Activated naive CD8-positive, alpha-beta T cell treated with anti-CD3 and anti-CD28 coated beads, Interleukin-2, amount 50 U/mL, for 24 hours (primary cell): ENCODE measurements around the gene BCAS4.
"Not testable (repeated sequence)": the region's sequence is repeated elsewhere in the genome, so short reads cannot be mapped to it uniquely, and the experiment has no call there.

Experiments
- ATAC-seq: fragments of 150-1000 bp; cut with Tn5 transposase; one replicate; pipeline ENCODE4 v1.10.0; 2021
- DNase-seq: peaks from one replicate; pipeline ENCODE4 v3.0.0; 2021
- H3K27ac Mint-ChIP-seq: one replicate; pipeline ENCODE4 v1.8.0; 2021; ENCODE audit warnings: mild to moderate bottlenecking, mixed read lengths
- H3K27me3 Mint-ChIP-seq: one replicate; pipeline ENCODE4 v1.8.0; 2021; ENCODE audit warnings: mixed read lengths
- H3K36me3 Mint-ChIP-seq: one replicate; pipeline ENCODE4 v1.8.0; 2021; ENCODE audit warnings: low read depth, mixed read lengths
- H3K4me1 Mint-ChIP-seq: one replicate; pipeline ENCODE4 v1.8.0; 2021; ENCODE audit warnings: mixed read lengths
- H3K4me3 Mint-ChIP-seq: one replicate; pipeline ENCODE4 v1.8.0; 2021; ENCODE audit warnings: mild to moderate bottlenecking, moderate library complexity, mixed read lengths
- H3K9me3 Mint-ChIP-seq: one replicate; pipeline ENCODE4 v1.8.0; 2021; ENCODE audit warnings: mixed read lengths

Gene BCAS4

DNA sequence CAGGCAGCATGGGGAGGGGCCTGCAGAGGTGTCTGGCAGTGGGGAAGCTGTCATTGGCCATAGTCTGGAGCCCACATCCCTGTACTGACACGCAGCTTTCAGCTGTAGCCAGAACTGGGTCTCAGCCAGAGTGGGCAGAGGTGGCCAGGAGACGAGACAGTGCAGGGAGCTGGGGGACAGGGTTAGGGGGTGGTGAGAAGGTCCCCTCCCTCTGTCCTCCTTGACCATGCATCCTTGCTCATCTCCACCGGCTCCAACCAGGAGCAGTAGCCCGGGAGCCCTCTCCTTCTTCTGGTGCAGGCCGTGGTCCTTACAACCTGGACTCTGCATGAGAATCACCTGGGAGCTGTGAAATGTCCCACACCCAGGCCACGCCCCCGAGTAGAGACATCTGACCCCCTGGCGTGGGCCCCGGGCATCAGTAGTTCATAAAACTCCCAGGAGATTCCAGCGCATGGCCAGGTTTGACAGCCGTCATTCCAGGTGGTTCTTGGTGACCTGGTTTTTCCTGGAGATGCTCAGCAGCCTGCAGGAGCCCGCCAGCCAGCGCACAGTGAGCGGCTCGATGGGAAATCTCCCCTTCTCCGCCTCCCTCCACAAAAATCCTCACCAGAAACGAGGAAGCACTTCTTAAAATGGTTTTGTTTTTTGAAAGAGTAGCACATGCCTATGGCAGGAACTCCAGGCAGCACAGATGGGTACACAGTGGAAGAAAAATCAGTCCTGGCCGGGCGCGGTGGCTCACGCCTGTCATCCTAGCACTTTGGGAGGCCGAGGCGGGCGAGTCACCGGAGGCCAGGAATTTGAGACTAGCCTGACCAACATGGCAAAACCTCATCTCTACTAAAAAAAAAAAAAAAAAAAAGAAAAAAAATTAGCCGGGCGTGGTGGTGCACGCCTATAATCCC lies 80.2 kb downstream of the BCAS4 start:
- DNase-seq: no peak
- no peaks in the 10 kb centered on the region for H3K9me3 Mint-ChIP-seq
- H3K4me1 Mint-ChIP-seq: no peaks in the 10 kb centered on the region
- H3K27me3 Mint-ChIP-seq: no peaks in the 10 kb centered on the region
- no peak overlapping the region for H3K27ac Mint-ChIP-seq
- ATAC-seq: no peak
- H3K36me3 Mint-ChIP-seq: no peaks in the 10 kb centered on the region
- no peak overlapping the region for H3K4me3 Mint-ChIP-seq

DNA sequence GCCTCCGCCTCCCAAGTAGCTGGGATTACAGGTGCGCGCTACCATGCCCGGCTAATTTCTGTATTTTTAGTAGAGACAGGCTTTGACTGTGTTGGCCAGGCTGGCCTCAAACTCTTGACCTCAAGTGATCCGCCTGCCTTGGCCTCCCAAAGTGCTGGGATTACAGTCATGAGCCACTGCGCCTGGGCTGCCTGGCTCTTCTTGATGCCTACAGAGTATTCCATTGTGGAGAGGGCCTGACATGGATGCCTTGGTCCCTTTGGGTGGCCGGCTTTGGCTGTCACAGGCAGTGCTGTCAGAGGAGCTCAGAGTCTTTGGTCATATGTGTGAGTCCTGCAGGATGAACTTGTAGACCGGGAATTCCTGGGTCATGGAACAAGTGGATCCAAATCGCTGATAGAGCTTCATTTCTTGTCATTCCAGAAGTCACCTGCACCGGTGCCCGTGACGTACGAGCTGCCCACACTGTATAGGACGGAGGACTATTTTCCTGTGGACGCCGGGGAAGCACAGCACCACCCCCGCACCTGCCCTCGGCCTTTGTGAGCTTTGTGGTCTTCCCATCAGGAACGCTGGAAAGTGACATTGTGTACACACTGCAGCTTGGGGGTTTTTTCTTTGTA lies 81.3 kb downstream of the BCAS4 start:
- Mint-ChIP-seq H3K4me1 (no peaks in the 10 kb centered on the region), H3K27ac (no peak overlapping the region), H3K36me3 (no peaks in the 10 kb centered on the region), H3K27me3 (no peaks in the 10 kb centered on the region), H3K4me3 (no peak overlapping the region), H3K9me3 (no peaks in the 10 kb centered on the region)
- ATAC-seq: no peak
- no peak for DNase-seq

DNA sequence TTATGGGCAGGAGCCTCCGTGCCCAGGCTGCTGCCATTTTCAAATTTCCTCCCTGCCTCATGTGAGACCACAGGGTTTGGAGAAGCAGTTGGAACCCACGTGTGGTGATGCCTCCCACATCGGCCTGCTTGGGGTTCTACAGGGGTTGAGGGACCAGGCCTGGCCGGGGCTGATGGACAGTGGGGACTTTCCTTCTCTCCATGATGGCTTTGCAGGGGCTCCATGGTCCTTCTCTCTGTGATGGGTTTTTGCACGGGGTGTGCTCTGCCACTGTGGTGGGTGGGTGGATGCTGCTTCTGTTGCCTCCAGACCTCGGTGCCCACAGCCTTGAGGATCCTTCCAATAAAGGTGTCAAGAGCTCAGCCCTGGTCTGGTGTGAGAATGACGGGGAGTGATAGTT lies 82.0 kb downstream of the BCAS4 start:
- H3K27ac Mint-ChIP-seq: no peak overlapping the region
- no peaks in the 10 kb centered on the region for H3K9me3 Mint-ChIP-seq
- DNase-seq: no peak

DNA sequence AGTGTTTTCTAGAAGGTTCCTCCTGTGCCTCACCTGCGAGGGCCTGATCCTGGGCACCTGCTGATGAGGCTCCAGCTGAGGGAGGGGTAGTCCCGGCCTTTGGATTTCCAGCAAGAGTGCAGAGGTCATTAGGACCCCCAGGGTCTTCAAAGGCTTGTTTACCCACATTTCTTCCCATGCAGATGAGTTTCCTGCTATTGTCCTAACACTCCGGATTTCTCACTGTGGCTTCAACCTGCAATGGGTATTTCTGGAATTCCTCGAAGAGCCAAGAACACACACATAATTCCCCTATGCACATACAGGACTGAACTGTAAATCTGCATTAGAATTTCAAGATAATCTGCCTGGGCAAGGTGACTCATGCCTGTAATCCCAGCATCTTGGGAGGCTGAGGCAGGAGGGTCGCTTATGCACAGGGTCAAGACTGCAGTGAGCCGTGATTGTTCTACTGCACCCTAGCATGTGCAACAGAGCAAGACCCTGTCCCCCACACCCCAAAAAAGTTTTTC lies 82.4 kb downstream of the BCAS4 start:
- H3K27me3 Mint-ChIP-seq: no peaks in the 10 kb centered on the region
- no peak overlapping the region for H3K27ac Mint-ChIP-seq
- DNase-seq (no peak), ATAC-seq (no peak)
- no peak overlapping the region for H3K4me3 Mint-ChIP-seq
- H3K36me3 Mint-ChIP-seq: peaks cover 4% of the 10 kb centered on the region
- no peaks in the 10 kb centered on the region for H3K4me1 Mint-ChIP-seq
- H3K9me3 Mint-ChIP-seq: no peaks in the 10 kb centered on the region

More for the DNA sequence above, 82.0 kb downstream of the BCAS4 start:
- Mint-ChIP-seq H3K27me3 (no peaks in the 10 kb centered on the region), H3K4me3 (no peak overlapping the region), H3K36me3 (peaks cover 2% of the 10 kb centered on the region), H3K4me1 (no peaks in the 10 kb centered on the region)
- ATAC-seq: no peak

DNA sequence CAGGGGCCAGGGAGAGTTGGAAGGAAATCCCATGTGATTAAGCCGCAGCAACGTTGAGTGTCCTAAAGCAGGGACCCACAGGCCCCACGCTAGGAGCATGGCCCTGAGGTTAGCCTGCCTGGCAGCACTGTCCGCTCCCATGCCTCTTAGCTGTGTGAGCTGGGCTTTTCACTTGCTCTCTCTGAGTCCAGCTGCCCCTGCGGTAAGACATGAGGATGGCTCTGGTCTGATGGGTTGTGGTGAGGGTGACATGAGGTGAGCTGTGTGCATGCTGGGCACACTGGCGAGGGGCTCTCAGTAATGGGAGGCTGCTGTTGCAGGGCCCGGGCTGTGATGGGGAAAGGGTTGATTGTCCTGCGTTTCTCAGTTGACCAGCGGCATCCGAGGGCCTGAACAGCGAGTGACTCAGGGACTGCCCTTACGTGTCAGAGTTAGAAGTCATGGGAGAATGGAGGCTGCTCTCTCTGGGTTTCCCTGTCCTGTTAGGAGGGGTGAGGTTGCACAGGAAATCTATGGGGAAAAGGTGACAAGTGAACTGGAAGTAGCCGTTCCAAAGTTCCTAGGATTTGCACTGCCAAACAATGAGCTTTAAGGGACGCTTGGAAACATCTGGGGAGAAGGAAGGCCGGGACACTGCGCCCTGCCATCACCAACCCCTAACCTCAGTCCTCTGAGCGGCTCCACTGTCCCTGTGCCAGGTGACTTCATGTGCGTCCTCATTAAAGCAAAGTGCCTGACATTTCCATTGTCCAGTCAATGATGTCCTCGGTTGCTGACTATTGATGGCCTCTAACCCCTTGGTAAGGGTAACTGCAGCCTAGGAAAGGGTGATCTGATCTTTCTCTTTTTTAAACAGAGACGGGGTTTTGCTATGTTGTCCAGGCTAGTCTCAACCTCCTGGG lies 85.0 kb downstream of the BCAS4 start:
- Mint-ChIP-seq H3K36me3 (peaks cover 8% of the 10 kb centered on the region), H3K27me3 (no peaks in the 10 kb centered on the region), H3K27ac (no peak overlapping the region), H3K4me3 (no peak overlapping the region), H3K4me1 (no peaks in the 10 kb centered on the region), H3K9me3 (no peaks in the 10 kb centered on the region)
- DNase-seq (no peak), ATAC-seq (peak; percentile 15)

DNA sequence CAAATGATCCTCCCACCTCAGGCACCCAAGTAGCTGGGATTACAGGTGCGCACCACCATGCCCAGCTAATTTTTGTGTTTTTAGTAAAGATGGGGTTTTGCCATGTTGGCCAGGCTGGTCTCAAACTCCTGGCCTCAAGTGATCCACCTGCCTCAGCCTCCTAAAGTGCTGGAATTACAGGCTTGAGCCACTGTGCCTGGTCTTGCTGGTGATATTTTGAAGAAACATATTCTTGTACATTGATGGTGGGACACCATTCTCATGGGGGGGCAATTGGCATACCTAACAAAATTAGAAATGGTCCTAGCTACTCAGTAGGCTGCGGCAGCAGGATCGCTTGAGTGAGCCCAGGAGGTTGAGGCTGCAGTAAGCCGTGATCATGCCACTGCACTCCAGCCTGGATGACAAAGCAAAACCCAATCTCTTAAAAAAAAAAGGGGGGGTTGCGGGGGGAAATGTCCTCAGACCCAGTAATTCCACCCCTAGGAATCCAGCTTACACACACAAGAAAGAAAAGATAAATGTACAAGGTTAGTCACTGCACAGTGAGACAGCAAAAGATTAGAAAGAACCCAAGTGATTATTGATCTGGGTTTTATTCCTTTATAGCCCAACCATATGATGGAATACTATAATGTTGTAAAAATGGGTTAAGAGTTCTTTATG lies 87.0 kb downstream of the BCAS4 start:
- not testable (repeated sequence) for H3K4me3 Mint-ChIP-seq, H3K27ac Mint-ChIP-seq, DNase-seq, H3K9me3 Mint-ChIP-seq, H3K36me3 Mint-ChIP-seq, H3K4me1 Mint-ChIP-seq, H3K27me3 Mint-ChIP-seq, ATAC-seq

DNA sequence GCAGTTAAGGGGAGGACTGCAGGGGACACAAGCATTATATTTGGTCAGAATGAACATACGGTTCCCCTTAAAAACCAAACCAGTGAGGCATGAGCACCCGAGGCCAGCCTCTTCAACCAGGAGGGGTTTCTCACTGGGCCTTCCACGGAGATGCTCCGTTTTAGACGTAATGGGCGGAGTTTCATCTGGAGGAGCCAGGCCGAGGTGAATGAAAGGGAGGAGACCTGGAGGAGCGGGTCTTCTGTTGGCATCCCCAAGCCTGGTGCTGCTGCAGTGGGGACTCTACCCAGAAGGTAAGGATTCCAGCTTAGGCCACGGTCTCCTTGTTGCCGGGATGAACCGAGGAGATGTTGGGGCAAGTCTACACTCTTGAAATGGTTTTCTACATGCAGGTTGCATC lies 89.0 kb downstream of the BCAS4 start:
- Mint-ChIP-seq H3K27ac (no peak overlapping the region), H3K36me3 (peaks cover 15% of the 10 kb centered on the region), H3K4me3 (no peak overlapping the region), H3K4me1 (no peaks in the 10 kb centered on the region), H3K9me3 (no peaks in the 10 kb centered on the region), H3K27me3 (no peaks in the 10 kb centered on the region)
- ATAC-seq (no peak), DNase-seq (no peak)

DNA sequence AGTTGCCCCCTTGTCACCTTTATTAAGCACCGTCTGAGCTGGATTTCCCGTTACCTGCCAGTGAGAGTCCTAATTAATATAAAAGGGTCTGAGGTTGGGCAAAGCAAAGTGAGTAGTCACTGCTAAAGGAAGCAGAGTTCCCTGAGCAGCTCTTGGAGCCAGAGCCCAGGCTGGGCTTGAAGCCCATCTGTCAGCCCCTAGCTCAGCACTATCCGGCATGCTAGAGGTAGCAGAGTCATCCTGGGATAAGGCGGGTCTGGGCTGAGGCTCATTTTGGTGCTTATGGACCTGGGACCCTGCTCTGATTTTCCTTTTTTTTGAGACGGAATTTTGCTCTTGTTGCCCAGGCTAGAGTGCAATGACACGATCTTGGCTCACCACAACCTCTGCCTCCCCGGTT lies 90.2 kb downstream of the BCAS4 start:
- H3K36me3 Mint-ChIP-seq: peaks cover 26% of the 10 kb centered on the region
- no peaks in the 10 kb centered on the region for H3K4me1 Mint-ChIP-seq
- no peaks in the 10 kb centered on the region for H3K9me3 Mint-ChIP-seq
- H3K4me3 Mint-ChIP-seq: no peak overlapping the region
- H3K27me3 Mint-ChIP-seq: no peaks in the 10 kb centered on the region
- H3K27ac Mint-ChIP-seq: no peak overlapping the region
- DNase-seq (no peak), ATAC-seq (no peak)

DNA sequence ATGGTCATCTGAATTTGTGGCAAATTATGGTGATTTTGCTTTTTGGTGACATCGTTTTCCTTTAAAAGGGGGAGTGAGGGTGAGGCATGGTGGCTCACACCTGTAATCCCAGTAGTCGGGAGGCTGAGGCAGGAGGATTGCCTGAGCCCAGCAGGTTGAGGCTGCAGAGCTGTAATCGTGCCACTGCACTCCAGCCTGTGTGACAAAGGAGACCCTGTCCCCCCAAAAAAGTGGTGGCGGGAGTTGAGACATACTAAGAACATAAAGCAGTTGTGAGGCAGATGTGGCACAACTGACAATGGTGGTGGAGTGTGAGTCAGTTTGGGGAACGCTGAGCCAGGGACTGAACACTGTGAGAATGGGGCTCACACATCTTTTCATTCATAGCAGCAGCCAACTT lies 90.9 kb downstream of the BCAS4 start:
- DNase-seq (no peak), ATAC-seq (no peak)
- Mint-ChIP-seq H3K27me3 (no peaks in the 10 kb centered on the region), H3K36me3 (peaks cover 31% of the 10 kb centered on the region), H3K9me3 (no peaks in the 10 kb centered on the region), H3K27ac (no peak overlapping the region), H3K4me3 (no peak overlapping the region), H3K4me1 (no peaks in the 10 kb centered on the region)

DNA sequence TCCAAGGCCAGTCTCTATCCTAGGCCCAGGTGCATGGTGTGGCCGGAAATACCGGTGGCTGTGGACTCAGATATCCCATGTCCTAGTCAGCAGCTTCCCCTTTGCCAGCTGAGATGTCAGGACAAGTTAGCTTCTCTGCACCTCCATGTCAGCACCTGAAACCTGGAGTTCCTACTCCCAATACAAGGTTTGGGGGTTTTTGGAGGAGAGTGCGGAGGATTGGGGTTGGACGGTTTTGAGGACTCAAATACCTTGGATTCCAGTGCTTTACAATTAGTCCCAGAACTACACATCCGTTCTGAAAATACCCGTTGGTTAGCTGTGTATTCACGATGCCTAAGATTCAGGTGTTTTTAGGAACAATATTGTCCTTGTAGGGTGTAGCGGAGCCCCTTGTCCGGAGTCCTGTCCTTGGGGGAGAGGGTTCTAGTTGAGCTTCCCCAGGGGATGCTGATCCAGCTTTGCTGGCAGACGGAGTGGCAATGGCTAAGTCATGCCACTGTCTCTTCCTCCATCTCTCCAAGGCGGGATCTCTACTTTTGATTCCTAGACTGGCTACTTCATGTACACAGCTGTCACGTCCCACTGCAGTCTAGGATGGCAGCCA lies 91.4 kb downstream of the BCAS4 start:
- H3K36me3 Mint-ChIP-seq: peaks cover 32% of the 10 kb centered on the region
- no peaks in the 10 kb centered on the region for H3K9me3 Mint-ChIP-seq
- ATAC-seq: no peak
- H3K4me3 Mint-ChIP-seq: no peak overlapping the region
- no peak overlapping the region for H3K27ac Mint-ChIP-seq
- H3K4me1 Mint-ChIP-seq: peaks cover under 1% of the 10 kb centered on the region
- no peaks in the 10 kb centered on the region for H3K27me3 Mint-ChIP-seq
- no peak for DNase-seq

DNA sequence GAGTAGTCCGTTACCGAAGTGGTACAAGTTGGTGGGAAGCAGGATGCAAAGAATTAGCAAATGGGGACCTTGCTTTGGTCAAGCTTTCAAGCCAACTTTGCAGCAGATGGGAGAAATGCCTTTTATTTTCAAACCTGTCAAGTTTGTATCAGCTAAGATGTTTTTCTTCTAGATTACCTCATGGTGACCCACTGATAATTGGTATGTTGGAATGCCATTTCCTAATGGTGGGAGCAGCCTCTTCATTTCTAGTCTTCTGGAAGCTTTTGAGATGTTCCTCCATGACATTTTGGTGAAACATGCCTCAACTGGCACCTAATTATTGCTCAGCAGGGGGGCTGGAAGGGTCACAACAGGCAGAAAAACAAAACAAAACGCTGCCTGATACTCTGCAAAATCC lies 92.7 kb downstream of the BCAS4 start:
- Mint-ChIP-seq H3K36me3 (peaks cover 42% of the 10 kb centered on the region), H3K27ac (no peak overlapping the region), H3K4me3 (no peak overlapping the region), H3K27me3 (no peaks in the 10 kb centered on the region), H3K9me3 (no peaks in the 10 kb centered on the region), H3K4me1 (peaks cover 13% of the 10 kb centered on the region)
- DNase-seq (no peak), ATAC-seq (no peak)

DNA sequence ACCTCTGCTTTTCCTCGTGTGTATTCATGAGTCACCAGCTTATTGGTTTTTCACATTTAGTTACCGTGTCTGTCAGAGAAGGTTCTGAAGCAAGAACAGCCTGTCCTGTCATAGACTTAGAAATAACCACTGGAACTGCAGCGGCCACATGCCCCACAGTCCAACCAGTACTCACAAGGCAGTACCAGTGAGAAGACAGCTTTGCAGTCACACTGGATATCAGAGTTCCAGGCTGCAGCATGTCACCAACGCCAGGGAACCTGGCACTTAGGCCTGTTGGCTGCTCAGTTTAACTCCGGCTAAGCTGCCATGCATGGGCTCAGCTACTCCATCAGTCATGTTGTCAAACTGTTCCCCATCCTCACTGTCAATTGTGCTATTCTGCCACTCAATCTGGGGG lies 96.3 kb downstream of the BCAS4 start:
- ATAC-seq (no peak), DNase-seq (no peak)
- H3K9me3 Mint-ChIP-seq: no peaks in the 10 kb centered on the region
- H3K27ac Mint-ChIP-seq: peak overlapping the region; percentile 53
- peaks cover 61% of the 10 kb centered on the region for H3K36me3 Mint-ChIP-seq
- peaks cover 24% of the 10 kb centered on the region for H3K4me1 Mint-ChIP-seq
- H3K4me3 Mint-ChIP-seq: no peak overlapping the region
- H3K27me3 Mint-ChIP-seq: no peaks in the 10 kb centered on the region

DNA sequence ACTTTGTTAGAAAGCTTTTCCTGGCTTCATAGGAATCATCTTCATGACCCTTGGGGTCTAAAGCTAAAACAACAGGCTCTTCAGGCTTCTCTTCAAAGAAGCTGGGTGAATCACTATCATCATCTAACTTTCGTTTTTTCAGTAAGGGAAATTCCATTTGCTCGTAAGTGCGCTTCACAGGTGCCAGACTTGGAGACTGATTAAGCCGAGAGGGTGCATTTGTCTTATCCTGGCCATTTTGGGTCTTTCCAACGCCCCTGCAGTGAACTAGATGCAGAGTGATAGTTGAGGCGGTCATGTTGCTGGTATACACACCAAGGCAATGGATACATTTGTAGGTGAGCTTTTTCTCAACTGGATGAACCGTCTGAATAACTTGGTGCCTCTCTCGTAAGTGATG lies 97.5 kb downstream of the BCAS4 start:
- H3K4me1 Mint-ChIP-seq: peaks cover 29% of the 10 kb centered on the region
- DNase-seq (no peak), ATAC-seq (no peak)
- no peaks in the 10 kb centered on the region for H3K9me3 Mint-ChIP-seq
- H3K4me3 Mint-ChIP-seq: no peak overlapping the region
- peak overlapping the region; percentile 53 for H3K27ac Mint-ChIP-seq
- H3K36me3 Mint-ChIP-seq: peaks cover 63% of the 10 kb centered on the region
- no peaks in the 10 kb centered on the region for H3K27me3 Mint-ChIP-seq

DNA sequence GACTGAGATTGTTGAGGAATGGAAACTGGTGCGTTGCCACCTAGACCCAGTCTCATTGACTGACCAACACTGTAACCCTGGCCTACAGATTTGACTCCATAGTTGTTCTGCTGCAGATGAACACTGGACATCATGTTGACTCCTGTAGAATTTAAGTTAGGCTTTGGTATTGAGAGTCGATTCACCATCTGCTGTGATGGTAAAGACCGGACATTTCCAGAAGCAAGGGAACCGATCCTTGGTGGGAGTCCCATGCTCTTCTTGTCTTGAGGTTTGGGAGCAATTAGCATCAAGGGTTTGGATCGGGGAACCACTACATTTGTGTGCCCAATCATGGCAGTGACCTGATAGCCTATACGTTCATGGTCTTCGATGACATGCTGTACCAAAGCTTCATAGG lies 98.8 kb downstream of the BCAS4 start:
- Mint-ChIP-seq H3K9me3 (no peaks in the 10 kb centered on the region), H3K27me3 (no peaks in the 10 kb centered on the region), H3K4me3 (no peak overlapping the region), H3K27ac (peak overlapping the region; percentile 84), H3K4me1 (peaks cover 29% of the 10 kb centered on the region), H3K36me3 (peaks cover 70% of the 10 kb centered on the region)
- ATAC-seq (no peak), DNase-seq (no peak)
